K562 (cell line): ENCODE measurements around the gene TM2D3.

Experiments used
- ASH1L ChIP-seq: fragments of 450-650 bp; IDR thresholded peaks from 2 replicates; pipeline ENCODE4 v1.6.1; 2018; ENCODE audit warnings: borderline replicate concordance, mild to moderate bottlenecking, low read depth; ENCODE audit not compliant: partially characterized antibody
- BDP1 ChIP-seq: IDR thresholded peaks from 3 replicates; pipeline ENCODE4 v1.6.1; 2011; ENCODE audit not compliant: insufficient read length, insufficient read depth
- CBX8 ChIP-seq: fragments of 200-600 bp; sonication (generic); IDR thresholded peaks from 2 replicates; pipeline ENCODE4 v1.6.1; 2012; ENCODE audit warnings: borderline replicate concordance, mixed run types, low read depth, mild to moderate bottlenecking, moderate library complexity, mixed read lengths, low read length, control low read depth, inconsistent platforms; ENCODE audit not compliant: poor library complexity, severe bottlenecking; ENCODE audit errors: extremely low read depth
- CC2D1A ChIP-seq: fragments of 450-650 bp; IDR thresholded peaks from 2 replicates; pipeline ENCODE4 v1.6.1; 2017; ENCODE audit warnings: mild to moderate bottlenecking
- CTCF ChIP-seq, 3 experiments: IDR thresholded peaks in 2 of 3; conservative IDR thresholded peaks in 1 of 3; 2 replicates each; pipeline ENCODE4 v1.5.1; 2011 to 2012; ENCODE audit warnings: low read length in 3 of 3, mild to moderate bottlenecking in 3 of 3, control low read depth in 2 of 3, improper control_type of control experiment in 1 of 3, inconsistent platforms in 1 of 3, low read depth in 1 of 3, mixed read lengths in 1 of 3, moderate library complexity in 1 of 3; ENCODE audit not compliant: insufficient read depth in 2 of 3
- ELF2 ChIP-seq: fragments of 250-450 bp; sonication (Bioruptor Pico); IDR thresholded peaks from 2 replicates; pipeline ENCODE4 v1.5.0; 2021; ENCODE audit warnings: mild to moderate bottlenecking
- EZH2 ChIP-seq: IDR thresholded peaks from 2 replicates; pipeline ENCODE4 v1.6.1; 2012; ENCODE audit warnings: low read depth, mild to moderate bottlenecking, inconsistent platforms, low read length, borderline replicate concordance
- FOXK2 ChIP-seq, 2 experiments: fragments of 450-650 bp; IDR thresholded peaks in 1 of 2; conservative IDR thresholded peaks in 1 of 2; 2 replicates each; pipeline ENCODE4 v1.6.1; 2016; ENCODE audit warnings: low read depth in 2 of 2, mild to moderate bottlenecking in 1 of 2
- MAX ChIP-seq: sonication (generic); formaldehyde crosslinking; IDR thresholded peaks from 2 replicates; pipeline ENCODE4 v1.9.0; 2022; ENCODE audit warnings: mild to moderate bottlenecking, missing genetic modification reagents
- RB1 ChIP-seq: fragments of 450-650 bp; IDR thresholded peaks from 2 replicates; pipeline ENCODE4 v1.6.1; 2017; ENCODE audit warnings: low read depth, mild to moderate bottlenecking
- RBM34 ChIP-seq: fragments of 200-400 bp; formaldehyde crosslinking; IDR thresholded peaks from 2 replicates; pipeline ENCODE4 v1.6.1; 2018; ENCODE audit warnings: low read length, borderline replicate concordance; ENCODE audit not compliant: insufficient read depth
- YY1 ChIP-seq, 3 experiments: IDR thresholded peaks; 2 replicates each; pipeline ENCODE4 v1.6.1; 2011; ENCODE audit warnings: low read length in 2 of 3, mild to moderate bottlenecking in 2 of 3, moderate library complexity in 2 of 3, borderline replicate concordance in 1 of 3, control low read depth in 1 of 3, low read depth in 1 of 3; ENCODE audit not compliant: insufficient read depth in 3 of 3, insufficient replicate concordance in 2 of 3, control insufficient read depth in 1 of 3, insufficient read length in 1 of 3; ENCODE audit errors: extremely low read depth in 1 of 3

- no peak for TF ChIP-seq RB1
- TF ChIP-seq CC2D1A: no peak
- TF ChIP-seq ASH1L: no peak
- no peak for TF ChIP-seq FOXK2 (conservative IDR thresholded peaks at IDR 0.05 in 1 of 2, IDR thresholded peaks at IDR 0.05 in 1 of 2; ENCODE audit: low read depth in 2 of 2)
- no peak for TF ChIP-seq CTCF (IDR thresholded peaks at IDR 0.05 in 2 of 3, conservative IDR thresholded peaks at IDR 0.05 in 1 of 3; ENCODE audit: insufficient read depth in 2 of 3, low read depth in 1 of 3, low read length in 3 of 3)
- TF ChIP-seq MAX (CRISPR knock-in tag): no peak
- no peak for TF ChIP-seq RBM34
- no peak for TF ChIP-seq YY1 (IDR thresholded peaks at IDR 0.05; ENCODE audit: borderline replicate concordance in 1 of 3, control insufficient read depth in 1 of 3, extremely low read depth in 1 of 3, insufficient read depth in 3 of 3, insufficient read length in 1 of 3, insufficient replicate concordance in 2 of 3, low read depth in 1 of 3, low read length in 2 of 3)
- TF ChIP-seq ELF2 (CRISPR knock-in tag): no peak
- TF ChIP-seq CBX8: no peak
- TF ChIP-seq EZH2: no peak
- no peak for TF ChIP-seq BDP1
Observed at GRCh38 chr15:101697488-101697887, 45.3 kb upstream of the TM2D3 start.
